Trophoblast cell (in vitro differentiated cells and primary cell): Measurements from ENCODE around the gene ST7.

Experiments
- DNase-seq, 2 donors: peaks; one replicate each; pipeline ENCODE4 v3.0.0-alpha.2; 2016
- H2AFZ ChIP-seq: 2 replicates; pipeline ENCODE4 v1.6.1; 2013; ENCODE audit warnings: low read length, moderate library complexity, mild to moderate bottlenecking; ENCODE audit not compliant: insufficient read depth, poor library complexity
- H2AK5ac ChIP-seq: 2 replicates; pipeline ENCODE4 v1.6.1; 2013; ENCODE audit warnings: mild to moderate bottlenecking, low read length
- H2BK120ac ChIP-seq: 2 replicates; pipeline ENCODE4 v1.6.1; 2013; ENCODE audit warnings: low read length, mild to moderate bottlenecking, moderate library complexity; ENCODE audit not compliant: insufficient read depth, poor library complexity
- H2BK12ac ChIP-seq: 2 replicates; pipeline ENCODE4 v1.6.1; 2013; ENCODE audit warnings: mild to moderate bottlenecking, low read length, moderate library complexity
- H2BK5ac ChIP-seq: 2 replicates; pipeline ENCODE4 v1.6.1; 2013; ENCODE audit warnings: low read length, low read depth, moderate library complexity, mild to moderate bottlenecking; ENCODE audit not compliant: poor library complexity
- H3K14ac ChIP-seq: 2 replicates; pipeline ENCODE4 v1.6.1; 2013; ENCODE audit warnings: mild to moderate bottlenecking, low read length
- H3K18ac ChIP-seq: 2 replicates; pipeline ENCODE4 v1.6.1; 2013; ENCODE audit warnings: mild to moderate bottlenecking, low read length
- H3K23ac ChIP-seq: 2 replicates; pipeline ENCODE4 v1.6.1; 2013; ENCODE audit warnings: low read length
- H3K27ac ChIP-seq: 2 replicates; pipeline ENCODE4 v1.5.1; 2013; ENCODE audit warnings: low read depth, mild to moderate bottlenecking, inconsistent platforms, low read length, moderate library complexity
- H3K27me3 ChIP-seq: 2 replicates; pipeline ENCODE4 v1.6.1; 2013; ENCODE audit warnings: inconsistent platforms, mild to moderate bottlenecking, low read length, moderate library complexity; ENCODE audit not compliant: insufficient read depth
- H3K36me3 ChIP-seq, 2 experiments: 1 replicate in 1 of 2; 2 replicates in 1 of 2; pipeline ENCODE4 v1.6.1; 2013; ENCODE audit warnings: low read length in 2 of 2, mild to moderate bottlenecking in 2 of 2, moderate library complexity in 1 of 2; ENCODE audit not compliant: insufficient read depth in 2 of 2, control insufficient read depth in 1 of 2
- H3K4ac ChIP-seq: 2 replicates; pipeline ENCODE4 v1.6.1; 2013; ENCODE audit warnings: low read depth, mild to moderate bottlenecking, low read length, moderate library complexity
- H3K4me1 ChIP-seq, 2 experiments: 1 replicate in 1 of 2; 2 replicates in 1 of 2; pipeline ENCODE4 v1.6.1; 2013; ENCODE audit warnings: low read length in 2 of 2, mild to moderate bottlenecking in 2 of 2, moderate library complexity in 1 of 2; ENCODE audit not compliant: insufficient read depth in 2 of 2, control insufficient read depth in 1 of 2
- H3K4me2 ChIP-seq: 2 replicates; pipeline ENCODE4 v1.6.1; 2013; ENCODE audit warnings: inconsistent platforms, mild to moderate bottlenecking, low read length, moderate library complexity
- H3K4me3 ChIP-seq: 2 replicates; pipeline ENCODE4 v1.5.1; 2013; ENCODE audit warnings: mild to moderate bottlenecking, low read depth, low read length, inconsistent platforms
- H3K79me1 ChIP-seq: one replicate; pipeline ENCODE4 v1.6.1; 2013; ENCODE audit warnings: low read length
- H3K79me2 ChIP-seq: 2 replicates; pipeline ENCODE4 v1.6.1; 2013; ENCODE audit warnings: low read length, mild to moderate bottlenecking; ENCODE audit not compliant: control insufficient read depth, insufficient read depth, poor library complexity
- H3K9ac ChIP-seq: 2 replicates; pipeline ENCODE4 v1.6.1; 2013; ENCODE audit warnings: mild to moderate bottlenecking, low read length
- H3K9me3 ChIP-seq: 2 replicates; pipeline ENCODE4 v1.6.1; 2013; ENCODE audit warnings: low read depth, mild to moderate bottlenecking, control low read depth, inconsistent platforms, low read length; ENCODE audit not compliant: insufficient read depth
- H4K12ac ChIP-seq: 2 replicates; pipeline ENCODE4 v1.6.1; 2013; ENCODE audit warnings: low read depth, mild to moderate bottlenecking, low read length, moderate library complexity
- H4K8ac ChIP-seq: 2 replicates; pipeline ENCODE4 v1.6.1; 2013; ENCODE audit warnings: low read depth, mild to moderate bottlenecking, low read length, moderate library complexity
- H4K91ac ChIP-seq: one replicate; pipeline ENCODE4 v1.6.1; 2013; ENCODE audit warnings: low read depth, mild to moderate bottlenecking, low read length, moderate library complexity
- WGBS: extraction: QIAGEN DNeasy Blood & Tissue Kit; methylation state at CpG from one replicate; pipeline ENCODE4 v1.1.7; 2013; ENCODE audit warnings: missing lambda C conversion rate; ENCODE audit not compliant: insufficient read length, insufficient coverage; ENCODE audit errors: extremely low coverage; 5-methylcytosine and 5-hydroxymethylcytosine counted together

The ST7 gene

GRCh38 chr7:116967254-116967922 lies 14.1 kb downstream of the ST7 start:
- Histone ChIP-seq H3K27me3 (no peaks in the 10 kb centered on the region), H2BK5ac (no peak overlapping the region), H3K4me1 (peaks cover 0 to 3% of the 10 kb centered on the region in 2 experiments), H3K4ac (no peak overlapping the region), H3K9me3 (peaks cover 2% of the 10 kb centered on the region), H3K79me2 (no peaks in the 10 kb centered on the region), H4K12ac (no peak overlapping the region), H3K18ac (peak overlapping the region; percentile 56), H3K4me2 (no peak overlapping the region), H3K36me3 (no peaks in the 10 kb centered on the region), H4K8ac (no peak overlapping the region), H3K4me3 (no peak overlapping the region), H4K91ac (no peak overlapping the region), H3K14ac (no peak overlapping the region), H2BK12ac (no peak overlapping the region), H3K79me1 (no peaks in the 10 kb centered on the region), H3K27ac (no peak overlapping the region), H2AK5ac (no peak overlapping the region), H3K23ac (no peak overlapping the region), H2BK120ac (no peak overlapping the region), H2AFZ (no peak overlapping the region), H3K9ac (no peak overlapping the region)
- DNase-seq, result peak in 1 of 2 donors; percentile 26
- no CpG with 5 or more reads among the region's 5 CpGs for WGBS

GRCh38 chr7:116967983-116968382 lies 14.7 kb downstream of the ST7 start:
- peaks cover 0 to 3% of the 10 kb centered on the region in 2 experiments for H3K4me1 ChIP-seq
- no CpG with 5 or more reads among the region's 1 CpG for WGBS
- peaks cover 0 to 2% of the 10 kb centered on the region in 2 experiments for H3K36me3 ChIP-seq
- H2BK12ac ChIP-seq, result no peak overlapping the region
- DNase-seq, result no peak
- H3K4me2 ChIP-seq, result no peak overlapping the region
- no peak overlapping the region for H4K8ac ChIP-seq
- H3K9me3 ChIP-seq, result peaks cover 2% of the 10 kb centered on the region
- H2BK5ac ChIP-seq, result no peak overlapping the region
- H4K12ac ChIP-seq, result no peak overlapping the region
- no peak overlapping the region for H4K91ac ChIP-seq
- H2AK5ac ChIP-seq, result no peak overlapping the region
- H3K4me3 ChIP-seq, result no peak overlapping the region
- H3K27ac ChIP-seq, result no peak overlapping the region
- H3K79me2 ChIP-seq, result no peaks in the 10 kb centered on the region
- no peak overlapping the region for H2AFZ ChIP-seq
- H2BK120ac ChIP-seq, result no peak overlapping the region
- no peak overlapping the region for H3K23ac ChIP-seq
- no peak overlapping the region for H3K9ac ChIP-seq
- H3K14ac ChIP-seq, result no peak overlapping the region
- no peak overlapping the region for H3K4ac ChIP-seq
- H3K27me3 ChIP-seq, result no peaks in the 10 kb centered on the region
- H3K18ac ChIP-seq, result no peak overlapping the region
- no peaks in the 10 kb centered on the region for H3K79me1 ChIP-seq

GRCh38 chr7:116968631-116969030 lies 15.3 kb downstream of the ST7 start:
- Histone ChIP-seq H4K8ac (no peak overlapping the region), H3K4ac (no peak overlapping the region), H2BK120ac (no peak overlapping the region), H3K4me2 (no peak overlapping the region), H2BK5ac (no peak overlapping the region), H4K12ac (no peak overlapping the region), H3K9ac (no peak overlapping the region), H3K14ac (no peak overlapping the region), H2AFZ (no peak overlapping the region), H3K4me1 (peaks cover 0 to 3% of the 10 kb centered on the region in 2 experiments), H3K4me3 (no peak overlapping the region), H3K79me1 (no peaks in the 10 kb centered on the region), H3K23ac (no peak overlapping the region), H3K27ac (no peak overlapping the region), H3K18ac (no peak overlapping the region), H3K9me3 (peaks cover 2% of the 10 kb centered on the region), H2AK5ac (no peak overlapping the region), H2BK12ac (no peak overlapping the region), H3K36me3 (peaks cover 0 to 2% of the 10 kb centered on the region in 2 experiments), H3K27me3 (no peaks in the 10 kb centered on the region), H3K79me2 (no peaks in the 10 kb centered on the region), H4K91ac (no peak overlapping the region)
- DNase-seq, result no peak

GRCh38 chr7:116969371-116969902 lies 16.1 kb downstream of the ST7 start:
- no peak overlapping the region for H3K4me3 ChIP-seq
- no peak overlapping the region for H3K23ac ChIP-seq
- H4K12ac ChIP-seq, result no peak overlapping the region
- H3K4me1 ChIP-seq, result peaks cover 0 to 3% of the 10 kb centered on the region in 2 experiments
- no peak for DNase-seq
- no peak overlapping the region for H4K91ac ChIP-seq
- no peak overlapping the region for H4K8ac ChIP-seq
- no CpG with 5 or more reads among the region's 3 CpGs for WGBS
- no peak overlapping the region for H2AK5ac ChIP-seq
- H2BK5ac ChIP-seq, result no peak overlapping the region
- no peak overlapping the region for H3K14ac ChIP-seq
- H3K9me3 ChIP-seq, result peaks cover 2% of the 10 kb centered on the region
- no peak overlapping the region for H3K9ac ChIP-seq
- no peak overlapping the region for H3K4me2 ChIP-seq
- no peaks in the 10 kb centered on the region for H3K27me3 ChIP-seq
- H3K18ac ChIP-seq, result no peak overlapping the region
- H3K27ac ChIP-seq, result no peak overlapping the region
- H2BK12ac ChIP-seq, result no peak overlapping the region
- no peaks in the 10 kb centered on the region for H3K79me1 ChIP-seq
- no peak overlapping the region for H2AFZ ChIP-seq
- H3K36me3 ChIP-seq, result peaks cover 0 to 2% of the 10 kb centered on the region in 2 experiments
- no peaks in the 10 kb centered on the region for H3K79me2 ChIP-seq
- no peak overlapping the region for H2BK120ac ChIP-seq
- H3K4ac ChIP-seq, result no peak overlapping the region
